ENCODE measurements around the gene BACE1-AS.
"Not testable (repeated sequence)": the region's sequence is repeated elsewhere in the genome, so short reads cannot be mapped to it uniquely, and the experiment has no call there.

The BACE1-AS gene

DNA sequence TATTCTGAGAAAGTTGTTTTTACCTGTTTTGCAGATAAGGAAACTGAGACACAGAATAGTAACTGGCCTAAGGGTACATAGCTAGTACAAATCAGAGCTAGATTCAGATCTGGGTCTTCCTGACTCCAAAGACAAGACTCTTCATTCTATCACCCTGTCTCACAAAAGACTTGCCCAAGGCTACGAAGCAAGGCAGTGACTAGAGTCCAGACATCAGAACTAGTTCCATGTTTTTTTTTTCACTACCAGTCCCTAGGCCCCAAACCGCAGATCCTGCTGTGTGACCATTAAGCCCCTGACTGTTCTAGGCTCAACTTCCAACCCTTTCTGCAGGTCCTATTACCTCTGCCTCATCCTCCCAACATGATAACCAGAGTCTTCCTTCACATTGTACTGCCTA is 1.5 kb downstream of the BACE1-AS start:
- DNase-seq: no peak

DNA sequence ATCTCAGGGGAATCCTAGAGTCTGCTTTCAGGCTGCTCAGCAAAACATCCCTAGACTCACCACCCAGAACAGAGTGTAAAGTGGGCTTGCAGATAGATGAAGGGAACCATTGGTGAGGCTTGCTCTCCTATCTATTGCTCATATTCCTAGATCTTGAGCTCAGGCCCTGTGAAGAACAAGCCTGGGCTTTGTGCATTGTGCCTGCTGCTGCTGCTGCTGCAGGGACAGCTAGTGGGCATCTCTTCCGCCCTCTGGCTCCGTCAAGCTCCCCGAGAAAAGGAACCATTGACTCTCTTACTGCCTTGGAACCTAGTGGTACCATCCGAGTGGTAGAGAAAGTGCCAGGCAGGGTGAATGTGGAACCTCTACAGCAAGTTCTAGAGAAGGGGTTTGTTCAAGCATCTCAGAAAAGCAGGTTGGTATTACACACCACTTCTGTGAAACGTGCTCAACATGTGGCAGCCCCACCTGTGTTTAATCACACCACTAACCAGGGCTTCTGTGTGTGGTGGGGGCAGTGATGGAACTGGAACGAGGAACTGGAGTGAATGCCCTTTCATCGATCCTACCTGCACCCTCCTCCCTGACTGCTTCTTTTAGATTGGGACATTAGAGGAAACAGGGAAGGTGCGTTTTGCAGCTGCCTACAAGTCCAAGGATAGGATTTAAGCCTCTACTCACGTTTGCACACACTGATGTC is 4.4 kb downstream of the BACE1-AS start:
- no peak for DNase-seq

DNA sequence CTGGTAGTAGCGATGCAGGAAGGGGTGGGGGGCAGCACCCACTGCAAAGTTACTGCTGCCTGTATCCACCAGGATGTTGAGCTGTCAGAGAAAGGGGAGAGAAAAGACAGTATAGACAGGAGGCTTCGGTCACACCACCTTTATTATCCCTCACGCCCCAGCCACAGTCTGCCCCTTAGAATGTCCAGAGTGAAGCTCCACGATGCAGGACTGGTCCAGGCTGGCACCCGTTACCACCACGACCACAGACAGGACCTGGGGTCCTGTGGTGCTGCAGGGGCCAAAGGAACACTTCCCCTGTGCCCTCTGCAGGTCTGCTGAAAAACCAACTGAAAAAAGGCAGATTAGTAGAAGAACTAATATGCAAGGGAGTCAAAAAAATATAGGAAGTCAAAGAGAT is 5.7 kb downstream of the BACE1-AS start:
- DNase-seq: no peak

DNA sequence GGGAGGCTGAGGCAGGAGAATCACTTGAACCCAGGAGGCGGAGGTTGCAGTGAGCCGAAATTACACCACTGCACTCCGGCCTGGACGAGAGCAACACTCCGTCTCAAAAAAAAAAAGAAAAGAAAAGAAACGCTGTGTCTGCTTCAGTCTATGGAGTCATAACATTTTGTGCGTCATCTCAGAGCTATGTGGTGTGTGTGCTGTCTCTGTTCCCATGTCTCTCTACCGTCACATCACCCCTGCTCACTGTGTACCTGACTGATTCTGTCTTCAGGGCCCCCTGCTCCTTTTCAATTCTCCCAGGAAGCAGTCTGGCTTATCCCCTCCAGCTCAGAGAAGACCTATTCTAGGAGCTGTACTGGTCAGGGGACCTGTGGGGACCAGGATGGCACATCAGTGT is 7.0 kb downstream of the BACE1-AS start:
- no peak for DNase-seq

DNA sequence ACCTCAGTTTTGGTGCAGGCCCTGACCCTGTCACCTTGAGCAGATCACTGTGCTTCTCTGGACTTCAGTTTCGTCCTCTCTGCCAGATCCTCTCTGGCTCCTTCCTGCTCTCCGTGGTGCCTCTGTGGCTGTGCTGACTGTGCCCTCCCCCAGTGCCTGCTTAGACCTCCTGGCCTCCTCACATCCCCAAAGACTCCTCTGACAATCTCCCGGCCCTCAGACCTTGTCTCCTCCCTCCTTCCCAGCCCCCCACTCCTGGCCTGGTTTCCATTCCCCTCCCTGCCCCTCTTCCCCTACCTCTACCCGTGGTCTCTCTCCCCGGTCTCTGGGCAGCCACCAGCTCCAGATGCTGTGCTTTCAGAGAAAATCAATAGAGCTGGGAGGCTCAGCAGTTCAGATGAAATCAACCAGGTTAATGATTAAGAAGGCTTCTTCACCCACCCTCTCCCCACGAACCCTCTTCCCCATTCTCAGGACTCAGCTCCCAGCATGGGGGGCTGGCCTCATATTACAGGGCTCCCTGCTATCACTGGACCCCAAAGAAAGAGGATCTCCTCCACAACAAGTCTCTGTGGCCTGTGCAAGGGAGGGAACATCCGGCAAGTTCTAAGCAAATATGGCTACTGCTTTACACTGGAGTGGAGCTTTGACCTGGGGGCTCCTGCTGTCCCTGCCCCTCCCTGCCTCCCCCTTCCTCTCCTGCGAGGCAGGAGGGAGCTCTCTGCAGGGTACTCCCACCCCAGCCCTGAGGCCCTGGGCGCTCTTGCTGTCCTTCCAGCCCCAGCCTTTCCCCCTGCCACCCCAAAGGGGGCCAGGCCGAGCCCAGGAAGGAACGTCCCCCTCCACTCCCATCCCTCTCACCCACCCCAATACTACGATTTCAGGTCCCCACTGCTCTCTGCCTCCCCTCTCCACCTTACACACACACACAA is 8.5 kb downstream of the BACE1-AS start:
- no peak for DNase-seq

DNA sequence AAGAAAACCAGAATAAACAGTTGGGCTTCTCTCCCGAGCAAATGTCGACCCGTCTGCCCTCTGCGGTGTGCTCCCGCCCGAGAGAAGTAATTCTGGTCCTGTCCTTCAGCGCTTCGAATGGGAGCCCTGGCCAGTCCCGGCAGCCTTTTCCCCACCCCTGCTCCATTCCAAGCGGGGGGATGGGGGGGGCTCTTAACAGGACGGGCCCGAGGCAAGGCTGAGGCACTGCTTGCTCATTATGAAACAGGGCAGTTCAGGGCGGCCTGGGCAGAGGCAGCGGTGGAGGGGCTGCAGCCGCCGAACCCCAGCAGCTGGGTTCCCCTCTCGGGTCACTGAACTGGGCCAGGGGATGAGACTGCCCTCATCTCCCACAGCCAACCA is 9.1 kb downstream of the BACE1-AS start:
- DNase-seq: no peak

DNA sequence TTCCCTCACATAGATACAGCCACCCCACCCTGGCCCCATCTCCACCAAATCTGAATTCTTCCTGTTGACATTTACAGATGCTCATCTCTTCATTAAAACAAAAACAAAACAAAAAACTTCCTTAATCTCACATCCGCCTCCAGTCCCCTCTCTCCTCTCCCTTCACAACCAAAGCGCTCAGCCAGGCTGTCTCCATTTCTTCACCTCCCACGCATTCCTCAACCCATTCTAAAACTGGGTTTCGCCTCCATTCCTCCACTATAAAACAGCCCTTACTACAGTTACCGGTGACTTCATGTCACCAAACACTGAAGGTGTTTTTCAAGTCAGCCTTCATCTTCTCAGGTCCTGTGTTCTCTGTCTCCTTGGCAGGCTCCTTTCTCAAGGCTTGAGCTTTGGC is 9.6 kb downstream of the BACE1-AS start:
- DNase-seq: peak in 1 of 4 experiments; percentile 12

DNA sequence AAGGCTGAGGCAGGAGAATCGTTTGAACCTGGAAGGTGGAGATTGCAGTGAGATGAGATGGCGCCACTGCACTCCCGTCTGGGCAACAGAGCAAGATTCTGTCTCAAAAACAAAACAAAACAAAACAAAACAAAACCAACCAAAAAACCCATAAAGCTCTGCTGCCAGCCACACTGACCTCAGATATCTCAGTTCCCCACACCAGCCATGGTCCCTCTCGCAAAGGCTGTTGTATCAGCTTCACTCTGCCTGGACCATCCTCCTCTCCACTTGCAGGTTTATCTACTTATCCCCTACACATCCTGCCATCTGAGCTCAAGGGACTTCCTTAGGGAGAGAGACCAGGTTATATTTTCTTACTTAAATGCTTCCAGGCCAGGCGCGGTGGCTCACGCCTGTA is 11.1 kb downstream of the BACE1-AS start:
- DNase-seq: no peak

DNA sequence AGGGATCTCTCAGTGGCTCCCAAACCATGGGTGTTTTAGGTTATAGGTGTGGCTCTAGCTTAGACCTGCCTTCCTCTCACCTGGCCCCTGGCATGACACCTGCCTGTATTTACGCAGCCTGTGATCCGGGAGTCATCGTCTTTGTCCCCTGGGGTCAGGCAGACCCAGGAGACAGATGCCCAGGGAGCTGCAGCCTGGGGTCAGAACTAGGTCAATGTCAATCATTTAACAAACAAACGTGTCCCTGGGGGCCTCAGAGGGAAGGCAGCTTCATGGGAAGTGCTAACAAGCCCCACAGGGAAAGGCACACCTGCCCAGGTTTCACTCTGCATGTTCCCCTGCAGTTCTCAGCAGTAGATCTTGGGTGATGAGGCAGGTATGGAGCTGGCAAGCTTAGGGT is 12.0 kb downstream of the BACE1-AS start:
- no peak for DNase-seq

DNA sequence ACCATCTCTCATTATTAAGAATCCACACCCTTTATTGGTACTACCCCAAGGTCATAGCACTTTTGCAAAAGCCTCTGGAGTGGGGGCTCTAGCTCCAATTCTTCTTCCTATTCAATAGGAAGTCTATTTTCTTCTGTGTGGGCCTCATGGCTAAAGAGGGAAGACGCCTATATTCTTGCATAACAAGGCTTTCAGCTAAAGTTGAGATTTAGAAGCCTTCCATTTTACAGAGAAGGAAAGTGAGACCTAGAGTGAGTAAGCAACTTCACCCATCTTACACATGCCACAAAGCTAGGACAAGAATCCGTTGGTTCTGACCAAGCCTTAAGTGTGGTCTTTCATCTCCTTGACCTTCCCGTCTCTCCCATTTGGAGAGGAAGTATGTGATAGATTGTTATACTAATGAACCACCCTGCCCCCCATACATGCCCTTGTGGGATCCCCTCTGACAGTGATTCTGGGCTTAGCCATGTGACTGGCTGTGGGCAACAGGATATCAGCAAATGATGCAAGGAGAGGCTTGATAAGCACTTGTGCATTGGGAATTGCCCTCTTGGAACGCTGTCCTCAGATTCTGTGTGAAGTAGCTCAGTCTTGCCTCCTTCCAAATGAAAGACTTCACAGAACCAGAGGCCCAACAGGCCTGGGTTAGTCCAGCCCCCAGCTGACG is 12.6 kb downstream of the BACE1-AS start:
- peak in 2 of 4 experiments; percentile 45 to 47 for DNase-seq

DNA sequence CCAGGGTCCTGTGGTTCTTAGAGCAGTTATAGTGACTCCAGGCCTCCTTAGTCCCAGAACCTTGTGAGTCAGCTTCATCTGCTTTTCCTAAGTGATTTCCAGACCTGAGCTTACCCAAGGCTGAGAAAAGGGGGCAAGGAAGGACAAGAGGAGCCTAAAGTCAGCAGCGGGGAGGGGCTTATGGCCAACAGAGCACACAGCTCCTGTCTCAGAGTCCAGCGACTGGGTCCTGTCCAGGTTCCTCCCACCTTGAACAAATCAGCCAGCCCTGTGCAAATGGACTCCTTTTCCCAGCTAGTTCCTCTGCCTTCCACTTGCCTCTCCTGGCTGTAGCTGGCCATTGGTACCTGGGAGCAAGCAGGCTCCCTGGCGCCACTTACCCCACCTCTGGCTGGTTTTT is 14.0 kb downstream of the BACE1-AS start:
- DNase-seq: no peak

DNA sequence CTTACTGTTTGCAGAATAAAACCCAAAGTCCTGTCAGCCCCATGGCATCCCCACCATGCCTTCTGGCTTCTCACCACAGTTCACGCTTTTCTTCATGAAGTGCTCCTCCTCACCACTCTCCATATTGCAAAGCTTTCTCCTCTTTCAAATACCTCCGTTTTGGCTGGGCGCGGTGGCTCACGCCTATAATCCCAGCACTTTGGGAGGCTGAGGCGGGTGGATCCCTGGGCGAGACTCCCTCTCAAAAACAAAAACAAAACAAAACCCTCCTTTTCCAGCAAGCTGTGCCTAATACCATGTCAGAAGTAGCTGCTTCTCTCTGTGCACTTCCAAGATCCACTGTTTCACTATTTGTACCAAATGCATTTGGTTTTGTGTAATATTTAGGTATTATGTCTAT is 18.2 kb downstream of the BACE1-AS start:
- no peak for DNase-seq

DNA sequence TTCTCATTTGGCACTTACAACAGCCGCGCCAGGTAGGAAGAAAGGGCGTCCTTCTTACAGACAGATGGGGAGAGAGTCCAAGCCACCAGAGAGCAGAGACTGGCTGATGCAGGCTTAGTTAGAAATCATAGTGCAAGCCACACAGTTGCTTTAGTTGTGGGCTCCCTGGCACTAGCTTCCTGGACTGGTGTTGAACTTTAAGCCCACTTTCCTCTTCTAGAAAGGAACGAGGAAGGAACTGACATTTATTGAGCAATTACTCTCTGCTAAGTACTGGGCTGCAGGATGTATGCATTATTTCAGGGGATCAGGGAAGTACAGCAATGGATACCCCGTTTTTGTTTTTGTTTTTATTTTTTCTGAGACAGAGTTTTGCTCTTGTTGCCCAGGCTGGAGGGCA is 21.9 kb downstream of the BACE1-AS start:
- DNase-seq: peak; percentile 28 to 81 (median 67)

DNA sequence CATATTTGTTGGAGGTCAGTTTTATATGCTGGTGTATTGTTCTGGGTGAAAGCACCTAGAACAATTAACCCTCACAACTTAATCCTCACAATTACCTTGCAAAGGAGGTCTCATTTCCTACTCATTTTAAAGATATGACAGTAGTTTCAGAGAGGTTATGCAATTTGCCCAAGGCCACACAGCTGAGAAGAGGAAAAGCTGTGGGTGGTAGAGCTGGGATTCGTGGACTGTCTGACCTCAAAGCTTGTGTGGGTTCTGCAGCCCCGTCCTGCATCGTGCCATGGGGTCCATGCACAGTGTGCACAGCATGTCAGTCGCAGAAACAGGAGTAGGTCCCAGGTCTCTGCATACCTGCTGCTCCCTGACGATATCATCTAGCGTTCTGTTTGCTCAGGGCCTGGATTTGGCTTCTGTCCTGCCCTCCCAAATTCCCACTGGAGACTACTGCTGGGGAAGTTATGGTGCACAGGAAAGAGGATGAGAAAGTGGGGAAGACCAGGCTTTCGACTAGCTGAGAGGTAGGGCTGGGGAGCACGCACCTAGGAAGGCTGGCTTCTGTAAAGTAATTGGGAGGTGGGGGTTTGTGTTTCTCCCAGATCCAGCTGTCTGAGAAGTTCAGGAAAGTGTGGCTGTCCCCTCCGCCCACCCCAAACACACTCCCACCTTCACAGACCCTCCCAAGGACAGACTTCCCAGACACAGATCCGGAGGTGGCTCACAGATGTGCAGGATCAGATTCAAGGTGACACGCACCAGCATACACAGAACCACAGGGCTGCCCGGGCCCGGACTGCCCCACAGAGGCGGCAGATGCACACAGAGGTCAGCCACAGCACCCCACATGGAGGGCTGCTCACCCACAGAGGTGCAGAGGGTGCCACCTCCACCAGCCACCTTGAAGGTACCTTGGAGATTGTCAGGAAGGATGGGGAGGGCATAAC is 23.0 kb downstream of the BACE1-AS start:
- peak in 3 of 4 experiments; percentile 26 to 35 (median 32) for DNase-seq

DNA sequence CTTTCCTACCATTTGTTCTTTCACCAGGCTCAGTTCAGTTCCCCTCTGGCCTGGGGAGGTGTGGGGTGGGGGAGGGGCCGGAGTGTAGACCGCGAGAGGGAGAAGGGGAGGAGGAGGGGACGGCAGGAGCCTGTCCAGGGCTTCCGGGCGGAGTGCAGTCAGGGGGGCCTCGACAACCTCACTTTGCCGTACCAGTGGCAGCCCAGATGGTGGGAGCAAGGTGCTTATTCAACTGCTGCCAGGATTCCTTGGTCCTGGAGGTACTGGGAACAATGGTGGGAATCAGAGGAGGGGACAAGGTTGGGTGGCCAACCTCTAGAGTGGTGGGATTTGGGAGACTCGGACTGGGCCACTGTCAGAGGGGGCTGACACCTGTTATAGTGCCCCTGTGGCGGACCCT is 23.7 kb downstream of the BACE1-AS start:
- DNase-seq: peak in 3 of 4 experiments; percentile 8 to 41 (median 33)

DNA sequence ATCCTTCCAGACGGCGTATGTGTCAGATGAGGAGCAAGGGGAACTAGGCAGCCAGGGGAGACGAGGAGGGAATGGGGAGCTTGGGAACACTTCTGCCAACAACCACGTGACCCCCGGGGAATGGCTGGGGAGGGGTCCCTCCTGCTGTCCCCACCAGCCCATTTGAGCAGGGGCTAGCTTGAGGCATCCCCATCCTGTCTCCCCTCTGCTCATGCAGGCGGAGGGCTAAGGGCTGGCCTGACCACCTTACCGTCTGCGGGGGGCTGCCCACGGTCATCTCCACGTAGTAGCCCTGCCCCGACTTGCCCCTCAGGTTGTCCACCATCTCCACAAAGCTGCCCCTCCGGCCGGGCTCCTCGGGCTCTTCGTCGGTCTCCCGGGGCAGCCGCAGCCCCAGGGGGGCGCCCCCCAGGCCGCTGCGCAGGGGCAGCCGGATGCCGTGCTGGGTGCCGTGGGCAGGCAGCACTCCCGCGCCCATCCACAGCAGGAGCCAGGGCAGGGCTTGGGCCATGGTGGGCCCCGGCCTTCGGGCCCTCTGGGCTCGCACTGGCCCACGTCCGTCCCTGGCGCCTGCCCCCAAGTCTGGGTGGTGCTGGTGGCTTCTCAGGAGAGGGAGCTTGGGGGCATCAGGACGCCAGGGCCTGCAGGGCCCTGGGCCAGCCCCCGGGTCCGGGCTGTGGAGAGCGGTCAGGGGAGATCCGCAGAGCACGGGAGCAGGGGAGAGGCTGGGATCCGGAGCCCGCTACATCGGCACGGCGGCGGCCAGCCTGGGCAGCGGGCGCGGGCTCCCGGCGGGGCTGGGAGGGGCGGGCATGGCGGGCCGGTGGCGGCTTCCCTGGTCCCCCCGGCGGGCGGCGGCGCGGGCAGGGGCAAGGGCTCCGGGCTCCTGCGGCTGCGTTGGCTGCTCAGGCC is 24.4 kb downstream of the BACE1-AS start:
- DNase-seq: peak in 3 of 4 experiments; percentile 17 to 24 (median 18)

DNA sequence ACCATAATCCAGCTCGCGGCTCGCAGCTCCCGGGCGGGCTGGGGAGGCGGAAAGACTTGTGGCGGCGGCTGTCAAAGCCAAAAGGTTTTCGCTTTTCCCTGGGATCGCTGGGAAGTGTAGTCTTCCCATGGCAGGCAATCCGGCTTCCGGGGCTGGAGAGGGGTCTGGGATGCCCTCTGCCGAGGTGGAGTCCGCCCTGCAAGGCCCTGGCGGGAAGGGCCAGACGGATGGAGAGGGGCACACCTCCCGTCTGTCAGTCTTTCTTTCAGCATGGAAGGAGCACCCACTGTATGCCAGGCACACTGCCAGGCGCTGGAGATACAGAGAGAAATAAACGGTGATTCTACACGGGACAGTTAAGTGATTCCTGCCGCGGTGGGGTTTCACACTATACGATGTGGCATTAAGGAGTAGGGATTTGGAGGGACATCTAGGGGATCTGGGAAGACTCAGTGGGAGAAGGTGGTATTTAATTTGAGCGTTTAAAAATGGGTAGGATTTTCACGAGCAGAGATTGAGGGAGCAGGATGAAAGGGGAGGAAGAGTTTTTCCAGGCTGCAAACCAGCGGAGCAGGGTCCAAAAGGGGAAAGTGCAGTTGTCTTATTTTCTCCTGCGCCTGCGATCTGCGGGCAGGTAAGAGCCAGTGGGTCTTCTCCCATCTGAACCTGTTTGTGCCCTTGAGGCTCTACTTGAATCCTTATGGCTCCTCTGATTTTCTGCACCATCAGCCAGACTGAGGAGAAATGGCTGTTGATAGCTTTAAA is 25.2 kb downstream of the BACE1-AS start, which contains the start of gene BACE1:
TSS of gene BACE1 (minus strand) at position 60 of the 765 bp plus-strand sequence. CDS start 461 bp downstream, outside the sequence.
- DNase-seq: peak; percentile 66 to 86 (median 76)

DNA sequence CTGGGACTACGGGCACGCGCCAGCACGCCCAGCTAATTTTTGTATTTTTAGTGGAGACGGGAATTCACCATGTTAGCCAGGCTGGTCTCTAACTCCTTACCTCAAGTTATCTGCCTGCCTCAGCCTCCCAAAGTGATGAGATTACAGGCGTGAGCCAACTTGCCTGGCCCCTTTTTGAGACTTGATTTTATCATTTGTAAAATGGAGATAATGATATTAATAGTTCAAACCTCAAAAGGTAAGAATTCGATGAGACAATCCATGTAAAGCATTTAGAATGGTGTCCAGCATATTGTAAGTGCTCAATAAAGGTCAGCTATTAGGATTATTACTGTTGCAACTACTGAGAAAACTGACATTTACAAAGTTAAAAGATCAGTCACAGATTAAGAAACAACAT is 27.6 kb downstream of the BACE1-AS start:
- no peak for DNase-seq

DNA sequence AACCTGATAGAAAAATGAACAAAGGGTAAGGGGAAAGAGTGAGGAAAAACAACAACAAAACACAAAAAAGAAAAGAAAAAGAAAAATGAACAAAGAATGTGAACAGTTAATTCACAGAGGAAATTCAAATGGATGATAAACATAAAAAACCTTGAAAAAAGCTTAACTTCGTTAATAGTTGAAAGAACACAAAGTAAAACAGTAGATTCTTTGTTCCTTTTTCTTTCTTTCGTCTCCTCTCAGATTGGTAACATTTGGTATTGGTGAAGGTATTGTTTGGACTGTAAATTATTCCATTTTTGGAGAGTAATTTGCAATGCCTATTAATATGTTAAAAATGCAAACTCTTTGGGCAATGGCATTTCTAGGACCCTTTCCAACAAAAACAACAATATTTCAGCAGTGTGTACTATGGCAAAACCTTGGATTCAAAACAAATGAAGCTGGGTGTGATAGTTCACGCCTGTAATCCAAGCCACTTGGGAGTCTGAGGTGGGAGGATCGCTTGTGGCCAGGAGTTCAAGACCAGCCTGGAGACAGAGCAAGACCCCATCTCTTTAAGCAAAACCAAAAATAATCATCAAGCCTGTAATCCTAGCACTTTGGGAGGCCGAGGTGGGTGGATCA is 28.2 kb downstream of the BACE1-AS start:
- no peak for DNase-seq

DNA sequence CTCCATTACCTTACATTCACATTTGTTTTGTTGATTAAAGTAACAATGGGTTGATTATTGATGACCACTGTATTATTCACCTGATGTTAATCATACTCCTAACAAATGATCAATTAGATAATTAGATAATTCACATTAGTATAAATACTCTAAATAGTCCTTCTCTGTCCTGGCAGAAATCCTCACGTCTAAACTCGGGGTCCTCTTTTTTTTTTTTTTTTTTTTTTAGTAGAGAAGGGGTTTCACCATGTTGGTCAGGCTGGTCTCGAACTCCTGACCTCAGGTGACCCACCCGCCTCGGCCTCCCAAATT is 36.1 kb downstream of the BACE1-AS start:
- not testable (repeated sequence) for DNase-seq
